NCI-H748 treated with DMSO at 0.1 percent for 48 hours (cell line): ENCODE data around the gene GSTP1.
"Not testable (repeated sequence)": the region's sequence is repeated elsewhere in the genome, so short reads cannot be mapped to it uniquely, and the experiment has no call there.

Source experiments
- DNase-seq: peaks from one replicate; lab custom pipeline; 2025; lab: John Stamatoyannopoulos, UW

GSTP1 gene

DNA sequence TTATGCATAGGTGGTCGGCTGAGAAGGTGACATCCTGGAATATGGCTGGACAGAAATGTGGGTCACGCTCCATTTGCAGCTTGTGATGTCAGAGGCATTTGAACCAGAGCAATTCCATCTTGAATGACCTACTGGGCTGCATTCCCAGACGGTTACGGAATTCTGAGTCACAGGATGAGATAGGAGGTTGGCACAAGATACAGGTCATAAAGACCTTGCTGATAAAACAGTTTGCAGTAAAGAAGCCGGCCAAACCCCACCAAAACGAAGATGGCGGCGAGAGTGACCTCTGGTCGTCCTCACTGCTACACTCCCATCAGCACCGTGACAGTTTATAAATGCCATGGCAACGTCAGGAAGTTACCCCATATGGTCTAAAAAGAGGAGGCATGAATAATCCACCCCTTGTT lies 19.9 kb upstream of the GSTP1 start:
- not testable (repeated sequence) for DNase-seq

DNA sequence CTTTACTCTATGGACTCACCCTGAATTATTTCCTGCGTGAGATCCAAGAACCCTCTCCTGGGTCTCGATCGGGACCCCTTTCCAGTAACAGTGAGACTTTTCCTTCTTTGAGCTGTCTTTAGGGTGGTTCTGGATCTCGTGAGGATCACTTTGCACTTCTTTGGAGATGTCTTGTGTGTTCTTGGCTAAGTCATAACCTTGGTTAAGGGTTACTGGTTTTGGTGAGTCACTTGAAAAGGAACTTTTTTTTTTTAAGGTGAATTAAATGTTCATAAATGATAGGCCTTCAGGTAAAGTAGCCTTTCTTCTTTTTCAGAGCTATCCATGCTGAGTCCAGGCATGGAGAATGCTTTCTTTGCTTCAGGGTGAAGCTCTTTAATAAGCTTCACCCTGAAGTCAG lies 19.4 kb upstream of the GSTP1 start:
- DNase-seq = no peak

DNA sequence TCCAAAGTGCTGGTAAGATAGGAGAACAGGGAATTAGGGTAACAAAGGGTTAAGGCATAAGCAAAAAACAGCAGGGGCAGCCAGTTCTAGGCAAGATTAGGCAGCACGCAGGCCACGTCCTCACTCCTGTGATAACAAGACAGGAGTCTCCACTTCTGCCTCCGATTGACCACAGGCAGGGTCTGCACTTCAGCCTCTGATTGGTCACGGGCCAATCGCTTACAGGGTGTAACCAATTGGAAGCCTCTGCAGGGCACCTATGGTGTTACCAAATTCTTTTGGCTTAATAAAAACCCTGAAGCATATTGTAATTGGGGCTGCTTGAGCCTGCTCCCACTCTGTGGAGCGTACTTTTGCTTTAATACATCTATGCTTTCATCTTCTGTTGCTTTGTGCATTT lies 12.2 kb upstream of the GSTP1 start:
- DNase-seq = no peak

DNA sequence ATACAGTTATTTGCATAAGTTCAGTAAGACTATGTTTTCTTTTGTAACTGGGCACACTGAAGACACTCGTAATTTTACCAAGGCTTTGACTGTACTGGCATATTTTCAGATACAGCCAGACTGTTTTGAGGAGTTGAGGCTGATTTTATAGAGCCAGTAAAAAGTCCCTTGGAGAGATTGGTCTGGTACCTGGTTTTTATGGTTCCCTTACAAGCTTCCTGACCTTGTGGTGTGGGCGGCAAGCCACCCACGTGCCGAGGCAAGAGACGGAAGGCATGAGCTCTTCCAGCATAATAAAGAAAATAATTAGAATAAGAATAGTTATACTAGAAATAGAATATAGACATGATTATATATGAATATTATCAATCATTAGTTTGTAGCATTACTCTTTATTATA lies 11.3 kb upstream of the GSTP1 start:
- no peak for DNase-seq

DNA sequence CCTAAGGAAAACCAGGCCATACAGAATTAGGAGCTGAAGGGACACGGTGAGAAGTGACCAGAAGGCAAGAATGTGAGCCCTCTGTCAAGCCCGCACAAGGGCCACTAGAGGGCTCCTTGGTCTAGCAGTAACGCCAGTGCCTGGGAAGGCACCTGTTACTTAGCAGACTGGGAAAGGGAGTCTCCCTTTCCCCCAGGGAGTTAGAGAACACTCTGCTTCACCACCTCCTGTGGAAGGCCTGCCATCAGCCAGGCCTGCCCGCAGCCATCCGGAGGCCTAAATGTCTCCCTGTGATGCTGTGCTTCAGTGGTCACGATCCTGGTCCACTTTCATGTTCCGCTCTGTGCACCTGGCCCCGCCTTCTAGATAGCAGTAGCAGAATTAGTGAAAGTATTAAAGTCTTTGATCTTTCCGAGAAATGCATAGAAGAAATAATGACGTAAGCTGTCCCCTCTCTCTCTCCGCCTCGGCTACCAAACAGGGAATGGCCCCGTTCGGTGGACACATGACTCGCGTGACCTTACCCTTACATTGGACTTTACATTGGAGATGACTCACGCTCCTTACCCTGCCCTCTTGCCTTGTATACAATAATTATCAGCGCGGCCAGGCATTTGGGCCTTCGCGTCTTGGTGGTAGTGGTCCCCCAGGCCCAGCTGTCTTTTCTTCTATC lies 10.7 kb upstream of the GSTP1 start:
- DNase-seq = no peak

DNA sequence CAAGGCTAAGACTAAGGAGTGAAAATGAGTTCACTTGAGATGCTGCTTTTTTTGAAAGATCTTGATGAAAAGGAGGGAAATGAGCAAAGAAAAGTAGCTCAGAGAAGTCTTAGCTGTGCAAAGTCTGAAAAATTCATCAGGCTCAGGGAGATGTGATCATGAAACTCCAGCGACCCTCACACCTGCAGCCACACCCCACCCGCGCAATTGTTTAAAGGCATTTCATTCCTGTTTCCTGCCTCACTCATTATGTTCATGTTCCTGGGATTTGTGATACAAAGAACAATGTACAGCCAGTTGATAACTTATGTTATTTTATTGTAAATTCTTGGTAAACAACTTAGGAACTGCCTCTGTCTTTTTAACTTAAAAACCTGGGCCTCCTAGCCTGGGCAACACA lies 8.7 kb upstream of the GSTP1 start:
- no peak for DNase-seq

DNA sequence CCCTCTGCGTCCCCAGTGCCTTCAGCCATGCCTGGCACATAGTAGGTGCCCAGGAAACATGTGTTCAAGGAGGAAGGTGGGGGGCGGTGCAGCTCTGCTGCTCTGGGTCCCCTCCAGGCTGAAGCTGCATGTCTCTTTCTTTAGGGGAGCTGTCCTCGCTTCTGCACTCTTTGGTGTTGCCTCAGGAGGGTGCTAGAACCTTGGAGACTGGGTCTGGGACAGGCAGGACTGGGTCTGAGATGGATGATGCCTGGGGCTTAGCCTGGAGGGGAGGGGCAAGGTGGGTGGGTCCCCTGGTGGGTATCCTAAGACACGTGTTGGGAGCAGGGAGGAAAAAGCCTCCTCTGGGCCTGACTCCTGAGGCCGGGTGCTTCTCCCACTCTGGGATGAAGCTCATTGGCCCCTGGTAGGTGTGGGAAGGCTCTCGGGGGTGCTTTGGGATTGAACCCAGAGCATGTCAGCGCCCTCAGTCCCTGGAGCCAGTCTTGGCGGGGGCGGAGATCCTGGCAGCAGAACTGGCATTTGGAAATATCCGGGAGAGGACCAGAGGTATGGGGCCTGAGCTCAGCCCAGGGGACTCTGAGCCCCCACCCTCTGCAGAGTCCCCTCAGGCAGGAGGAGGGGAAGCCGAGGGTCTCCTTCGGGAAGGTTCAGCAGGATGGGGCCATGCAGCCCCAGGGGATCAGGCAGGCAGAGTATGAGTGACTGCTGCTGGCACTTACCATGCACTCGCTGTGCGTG lies 6.7 kb upstream of the GSTP1 start:
- no peak for DNase-seq

DNA sequence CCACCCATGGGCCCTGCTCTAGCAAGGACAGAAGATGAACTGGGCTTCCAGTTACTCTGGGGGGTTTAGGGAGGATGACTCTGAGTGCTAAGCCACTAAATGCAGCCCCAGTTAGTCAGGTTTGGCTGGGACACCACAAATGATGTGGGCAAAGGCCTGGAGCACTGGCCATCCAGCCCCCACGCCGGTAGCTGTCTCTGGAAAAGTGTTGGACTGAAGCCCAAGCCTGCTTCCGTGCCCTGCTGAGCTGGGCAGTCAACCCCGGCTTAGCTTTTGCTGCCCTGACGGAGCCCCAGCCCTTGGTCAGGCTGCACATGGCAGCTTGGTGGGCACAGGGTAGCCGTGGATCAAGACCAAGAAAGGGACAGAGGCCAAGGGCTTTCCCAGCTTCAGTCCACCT lies 5.7 kb upstream of the GSTP1 start:
- DNase-seq = no peak

DNA sequence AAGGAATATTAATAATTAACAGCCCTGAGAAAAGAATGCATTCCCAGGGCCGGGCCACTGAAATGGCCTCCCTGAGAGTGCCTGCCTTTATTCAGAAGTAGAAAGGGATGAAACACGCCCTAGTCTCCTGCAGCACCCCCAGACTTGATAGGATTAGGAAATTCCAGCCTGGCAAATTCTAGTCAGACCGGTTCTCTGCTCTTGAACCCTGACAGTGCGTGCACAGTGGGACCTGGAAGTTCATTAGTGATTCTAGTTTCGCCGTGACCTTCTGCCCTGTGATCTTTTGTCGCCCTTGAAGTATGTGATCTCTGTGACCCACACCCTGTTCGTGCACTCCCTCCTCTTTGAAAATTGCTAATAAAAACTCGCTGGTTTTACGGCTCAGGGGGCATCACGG lies 2.1 kb upstream of the GSTP1 start:
- DNase-seq = no peak

DNA sequence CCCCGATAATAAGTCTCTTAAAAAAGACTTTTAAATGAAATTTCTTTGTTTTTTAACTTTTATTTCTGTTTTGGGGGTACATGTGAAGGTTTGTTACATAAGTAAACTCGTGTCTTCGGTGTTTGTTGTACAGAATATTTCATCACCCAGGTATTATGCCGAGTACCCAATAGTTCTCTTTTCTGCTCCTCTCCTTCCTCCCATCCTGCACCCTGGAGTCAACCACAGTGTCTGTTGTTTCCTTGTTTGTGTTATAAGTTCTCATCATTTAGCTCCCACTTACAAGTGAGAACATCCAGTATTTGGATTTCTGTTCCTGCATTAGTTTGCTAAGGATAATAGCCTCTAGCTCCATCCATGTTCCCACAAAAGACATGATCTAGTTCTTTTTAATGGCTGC lies 1.6 kb upstream of the GSTP1 start:
- DNase-seq = no peak

DNA sequence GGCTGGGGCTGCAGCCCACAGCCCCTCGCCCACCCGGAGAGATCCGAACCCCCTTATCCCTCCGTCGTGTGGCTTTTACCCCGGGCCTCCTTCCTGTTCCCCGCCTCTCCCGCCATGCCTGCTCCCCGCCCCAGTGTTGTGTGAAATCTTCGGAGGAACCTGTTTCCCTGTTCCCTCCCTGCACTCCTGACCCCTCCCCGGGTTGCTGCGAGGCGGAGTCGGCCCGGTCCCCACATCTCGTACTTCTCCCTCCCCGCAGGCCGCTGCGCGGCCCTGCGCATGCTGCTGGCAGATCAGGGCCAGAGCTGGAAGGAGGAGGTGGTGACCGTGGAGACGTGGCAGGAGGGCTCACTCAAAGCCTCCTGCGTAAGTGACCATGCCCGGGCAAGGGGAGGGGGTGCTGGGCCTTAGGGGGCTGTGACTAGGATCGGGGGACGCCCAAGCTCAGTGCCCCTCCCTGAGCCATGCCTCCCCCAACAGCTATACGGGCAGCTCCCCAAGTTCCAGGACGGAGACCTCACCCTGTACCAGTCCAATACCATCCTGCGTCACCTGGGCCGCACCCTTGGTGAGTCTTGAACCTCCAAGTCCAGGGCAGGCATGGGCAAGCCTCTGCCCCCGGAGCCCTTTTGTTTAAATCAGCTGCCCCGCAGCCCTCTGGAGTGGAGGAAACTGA lies 731 bp downstream of the GSTP1 start:
- no peak for DNase-seq

DNA sequence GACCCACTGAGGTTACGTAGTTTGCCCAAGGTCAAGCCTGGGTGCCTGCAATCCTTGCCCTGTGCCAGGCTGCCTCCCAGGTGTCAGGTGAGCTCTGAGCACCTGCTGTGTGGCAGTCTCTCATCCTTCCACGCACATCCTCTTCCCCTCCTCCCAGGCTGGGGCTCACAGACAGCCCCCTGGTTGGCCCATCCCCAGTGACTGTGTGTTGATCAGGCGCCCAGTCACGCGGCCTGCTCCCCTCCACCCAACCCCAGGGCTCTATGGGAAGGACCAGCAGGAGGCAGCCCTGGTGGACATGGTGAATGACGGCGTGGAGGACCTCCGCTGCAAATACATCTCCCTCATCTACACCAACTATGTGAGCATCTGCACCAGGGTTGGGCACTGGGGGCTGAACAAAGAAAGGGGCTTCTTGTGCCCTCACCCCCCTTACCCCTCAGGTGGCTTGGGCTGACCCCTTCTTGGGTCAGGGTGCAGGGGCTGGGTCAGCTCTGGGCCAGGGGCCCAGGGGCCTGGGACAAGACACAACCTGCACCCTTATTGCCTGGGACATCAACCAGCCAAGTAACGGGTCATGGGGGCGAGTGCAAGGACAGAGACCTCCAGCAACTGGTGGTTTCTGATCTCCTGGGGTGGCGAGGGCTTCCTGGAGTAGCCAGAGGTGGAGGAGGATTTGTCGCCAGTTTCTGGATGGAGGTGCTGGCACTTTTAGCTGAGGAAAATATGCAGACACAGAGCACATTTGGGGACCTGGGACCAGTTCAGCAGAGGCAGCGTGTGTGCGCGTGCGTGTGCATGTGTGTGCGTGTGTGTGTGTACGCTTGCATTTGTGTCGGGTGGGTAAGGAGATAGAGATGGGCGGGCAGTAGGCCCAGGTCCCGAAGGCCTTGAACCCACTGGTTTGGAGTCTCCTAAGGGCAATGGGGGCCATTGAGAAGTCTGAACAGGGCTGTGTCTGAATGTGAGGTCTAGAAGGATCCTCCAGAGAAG lies 1.6 kb downstream of the GSTP1 start:
- DNase-seq = no peak

DNA sequence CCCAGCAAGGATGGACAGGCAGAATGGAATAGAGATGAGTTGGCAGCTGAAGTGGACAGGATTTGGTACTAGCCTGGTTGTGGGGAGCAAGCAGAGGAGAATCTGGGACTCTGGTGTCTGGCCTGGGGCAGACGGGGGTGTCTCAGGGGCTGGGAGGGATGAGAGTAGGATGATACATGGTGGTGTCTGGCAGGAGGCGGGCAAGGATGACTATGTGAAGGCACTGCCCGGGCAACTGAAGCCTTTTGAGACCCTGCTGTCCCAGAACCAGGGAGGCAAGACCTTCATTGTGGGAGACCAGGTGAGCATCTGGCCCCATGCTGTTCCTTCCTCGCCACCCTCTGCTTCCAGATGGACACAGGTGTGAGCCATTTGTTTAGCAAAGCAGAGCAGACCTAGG lies 2.3 kb downstream of the GSTP1 start:
- DNase-seq = no peak

DNA sequence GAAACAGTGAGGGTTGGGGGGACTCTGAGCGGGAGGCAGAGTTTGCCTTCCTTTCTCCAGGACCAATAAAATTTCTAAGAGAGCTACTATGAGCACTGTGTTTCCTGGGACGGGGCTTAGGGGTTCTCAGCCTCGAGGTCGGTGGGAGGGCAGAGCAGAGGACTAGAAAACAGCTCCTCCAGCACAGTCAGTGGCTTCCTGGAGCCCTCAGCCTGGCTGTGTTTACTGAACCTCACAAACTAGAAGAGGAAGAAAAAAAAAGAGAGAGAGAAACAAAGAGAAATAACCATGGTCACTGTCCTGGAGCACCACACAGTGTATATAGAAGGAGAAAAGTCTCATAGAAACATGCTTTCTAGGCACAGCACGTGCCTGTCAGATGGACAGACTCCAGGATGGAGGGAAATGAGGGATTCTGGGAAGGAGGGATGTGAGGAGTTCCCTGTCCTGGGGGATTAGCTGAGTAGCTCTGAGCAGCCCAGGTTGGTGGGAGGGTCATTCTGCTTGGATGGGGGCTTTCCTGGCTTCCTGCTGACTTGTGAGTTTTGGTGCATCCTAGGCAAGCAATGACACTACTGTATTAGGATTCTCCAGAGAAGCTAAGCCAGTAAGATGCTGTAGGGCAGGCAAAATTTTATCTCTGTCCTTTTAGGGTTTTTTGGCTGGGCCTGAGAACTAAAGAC lies 3.1 kb downstream of the GSTP1 start:
- no peak for DNase-seq

DNA sequence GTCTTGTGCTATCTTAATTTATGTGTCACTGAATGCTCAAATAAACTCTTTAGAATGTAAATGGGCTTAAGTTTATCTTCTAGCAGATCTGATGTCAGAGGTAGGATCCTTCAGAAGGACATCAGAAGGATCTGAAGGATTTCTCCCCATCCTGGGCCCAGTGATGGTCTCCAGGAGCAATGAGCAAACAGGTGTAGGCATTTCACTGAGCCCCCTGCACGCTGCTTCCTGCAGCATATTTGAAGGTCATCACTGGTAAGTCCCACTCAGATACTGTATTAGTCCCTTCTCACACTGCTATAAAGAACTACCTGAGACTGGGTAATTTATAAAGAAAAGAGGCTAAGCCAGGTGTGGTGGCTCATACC lies 4.5 kb downstream of the GSTP1 start:
- DNase-seq = no peak

DNA sequence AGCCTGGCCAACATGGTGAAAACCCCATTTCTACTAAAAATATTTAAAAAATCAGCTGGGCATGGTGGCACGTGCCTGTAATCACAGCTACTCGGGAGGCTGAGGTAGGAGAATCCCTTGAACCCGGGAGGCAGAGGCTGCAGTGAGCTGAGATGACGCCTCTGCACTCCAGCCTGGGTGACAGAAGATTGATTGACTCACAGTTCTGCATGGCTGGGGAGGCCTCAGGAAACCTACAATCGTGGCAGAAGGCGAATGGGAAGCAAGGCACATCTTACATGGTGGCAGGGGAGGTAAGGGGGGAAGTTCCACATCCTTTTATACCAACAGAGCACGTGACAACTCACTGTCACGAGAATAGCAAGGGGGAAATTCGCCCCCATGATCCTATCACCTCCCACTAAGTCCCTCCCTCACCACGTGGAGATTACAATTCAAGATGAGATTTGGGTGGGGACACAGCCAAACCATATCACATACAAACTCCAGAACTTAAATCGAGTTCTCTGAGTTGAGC lies 5.3 kb downstream of the GSTP1 start:
- DNase-seq = not testable (repeated sequence)

DNA sequence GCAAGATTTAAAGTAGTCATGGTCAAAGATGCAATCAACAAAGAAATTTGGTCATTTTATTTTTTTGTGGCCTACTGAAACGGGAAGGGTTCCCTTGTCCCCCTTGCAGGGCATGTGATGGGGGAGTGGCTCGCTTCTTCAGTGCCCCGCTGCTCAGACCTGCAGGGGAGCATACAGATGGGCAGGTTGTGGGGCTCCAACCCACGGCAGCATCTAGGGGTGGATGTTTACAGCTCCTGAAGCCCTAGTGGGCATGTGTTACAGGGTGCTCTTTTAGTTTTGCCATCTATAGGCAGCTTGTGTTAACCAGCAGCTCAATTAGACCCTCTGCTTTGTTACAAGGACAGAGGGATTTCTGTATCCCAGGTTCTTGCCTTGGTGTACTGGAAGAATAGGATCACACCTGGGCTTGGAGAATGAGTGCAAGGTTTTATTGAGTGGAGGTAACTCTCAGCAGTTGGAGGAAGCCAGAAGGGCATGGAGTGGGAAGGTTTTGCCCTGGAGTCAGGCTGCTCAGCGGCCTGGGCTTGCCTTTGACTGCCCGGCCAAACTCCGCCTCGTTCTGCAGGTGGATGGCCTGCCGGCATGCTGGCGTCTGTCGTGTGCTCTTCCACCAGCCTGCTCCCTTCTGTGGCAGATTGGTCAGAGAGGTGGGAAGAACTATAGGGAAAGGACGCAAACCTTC lies 9.4 kb downstream of the GSTP1 start:
- DNase-seq = no peak

DNA sequence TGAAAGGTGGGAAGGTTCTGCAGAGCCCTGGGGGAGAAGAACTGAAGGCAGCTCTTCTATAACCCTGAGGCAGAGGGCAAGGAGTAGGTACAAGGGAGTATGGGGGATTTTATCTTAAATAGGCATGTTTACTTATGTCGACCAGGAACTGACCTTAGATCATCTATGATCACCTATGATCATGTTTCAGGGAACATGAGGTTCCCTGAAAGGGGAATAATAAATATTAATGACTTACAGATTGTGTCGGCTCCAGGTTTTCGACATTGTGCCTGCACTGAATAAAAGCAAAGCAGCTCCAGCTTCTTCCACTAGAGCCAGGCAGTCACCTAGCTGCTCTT lies 9.9 kb downstream of the GSTP1 start:
- no peak for DNase-seq

DNA sequence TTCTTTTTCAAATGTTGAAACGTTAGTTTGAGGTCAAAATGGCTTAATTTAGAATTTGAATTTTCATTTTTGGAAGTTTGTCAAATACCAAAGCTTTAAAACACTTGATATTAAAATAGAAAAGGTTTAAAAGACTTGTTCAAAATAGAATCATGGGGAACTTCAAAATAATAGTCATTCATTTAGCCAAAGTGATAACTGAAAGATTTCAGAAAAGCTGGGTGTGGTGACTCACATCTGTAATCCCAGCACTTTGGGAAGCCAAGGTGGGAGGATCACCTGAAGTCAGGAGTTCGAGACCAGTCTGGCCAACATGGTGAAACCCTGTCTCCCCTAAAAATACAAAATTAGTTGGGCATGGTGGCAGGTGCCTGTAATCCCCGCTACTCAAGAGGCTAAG lies 10.9 kb downstream of the GSTP1 start:
- DNase-seq = no peak

DNA sequence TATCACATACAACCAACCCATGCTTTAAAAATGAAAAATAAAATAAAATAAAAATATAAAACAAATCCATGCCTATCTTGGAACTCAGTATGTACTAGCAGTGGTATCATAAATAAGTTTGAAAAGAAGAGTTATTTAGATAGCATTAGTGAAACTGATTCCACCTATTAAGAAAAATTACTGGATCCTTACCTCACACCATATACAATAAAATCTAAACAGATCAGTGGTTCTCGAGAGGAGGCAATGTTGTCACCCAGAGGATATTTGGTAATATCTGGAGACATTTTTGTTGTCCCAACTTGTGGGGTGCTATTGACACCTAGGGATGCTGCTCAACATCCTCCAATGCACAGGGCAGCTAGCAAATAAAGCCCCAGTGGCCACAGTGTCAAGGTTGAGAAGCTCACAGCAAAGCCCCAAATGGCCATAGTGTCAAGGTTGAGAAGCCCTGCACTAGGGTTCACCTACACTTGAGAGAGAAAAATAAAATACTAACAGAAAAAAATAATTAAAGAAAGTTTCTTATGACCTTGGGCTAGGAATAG lies 13.2 kb downstream of the GSTP1 start:
- no peak for DNase-seq

DNA sequence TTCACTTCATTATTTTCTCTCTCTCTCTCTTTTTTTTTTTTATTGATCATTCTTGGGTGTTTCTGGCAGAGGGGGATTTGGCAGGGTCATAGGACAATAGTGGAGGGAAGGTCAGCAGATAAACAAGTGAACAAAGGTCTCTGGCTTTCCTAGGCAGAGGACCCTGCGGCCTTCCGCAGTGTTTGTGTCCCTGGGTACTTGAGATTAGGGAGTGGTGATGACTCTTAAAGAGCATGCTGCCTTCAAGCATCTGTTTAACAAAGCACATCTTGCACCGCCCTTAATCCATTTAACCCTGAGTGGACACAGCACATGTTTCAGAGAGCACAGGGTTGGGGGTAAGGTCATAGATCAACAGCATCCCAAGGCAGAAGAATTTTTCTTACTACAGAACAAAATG lies 13.8 kb downstream of the GSTP1 start:
- not testable (repeated sequence) for DNase-seq
